Measurements from ENCODE around the gene ASAP2. TPM values are rescaled to one million over a fixed set of nuclear protein-coding genes. Genes with fewer than 3 reads are reported as not detected.

Gene ASAP2
- total RNA-seq, 1 donor from 2014 or later = 10.0 TPM

GRCh38 chr2:9168821-9169221 lies 37.8 kb upstream of the ASAP2 start:
- no peak overlapping the region for H3K27ac ChIP-seq (replicated peaks)
- H3K36me3 ChIP-seq = no peaks in the 10 kb centered on the region
- peaks cover 24% of the 10 kb centered on the region for H3K4me1 ChIP-seq
- no peaks in the 10 kb centered on the region for H3K9me3 ChIP-seq (replicated peaks)
- H3K27me3 ChIP-seq (ENCODE audit: low read depth) = no peaks in the 10 kb centered on the region
- TF ChIP-seq CTCF (IDR thresholded peaks at IDR 0.05; ENCODE audit: borderline replicate concordance) = no peak
- DNase-seq = no peak
- intact Hi-C loops (cut with micrococcal nuclease) = no loop called here
- no peak overlapping the region for H3K4me3 ChIP-seq

GRCh38 chr2:9169349-9170107 lies 37.1 kb upstream of the ASAP2 start:
- intact Hi-C loops (cut with micrococcal nuclease) = no loop called here
- no peak for DNase-seq
- TF ChIP-seq CTCF (IDR thresholded peaks at IDR 0.05; ENCODE audit: borderline replicate concordance) = no peak
- Histone ChIP-seq H3K4me1 (peaks cover 24% of the 10 kb centered on the region), H3K36me3 (no peaks in the 10 kb centered on the region), H3K27ac (replicated peaks) (no peak overlapping the region), H3K9me3 (replicated peaks) (no peaks in the 10 kb centered on the region), H3K27me3 (ENCODE audit: low read depth) (no peaks in the 10 kb centered on the region), H3K4me3 (no peak overlapping the region)

GRCh38 chr2:9170458-9171130 lies 36.0 kb upstream of the ASAP2 start:
- Histone ChIP-seq H3K27ac (replicated peaks) (no peak overlapping the region), H3K27me3 (ENCODE audit: low read depth) (no peaks in the 10 kb centered on the region), H3K4me3 (no peak overlapping the region), H3K4me1 (peaks cover 28% of the 10 kb centered on the region), H3K36me3 (no peaks in the 10 kb centered on the region), H3K9me3 (replicated peaks) (no peaks in the 10 kb centered on the region)
- DNase-seq = no peak
- TF ChIP-seq CTCF (IDR thresholded peaks at IDR 0.05; ENCODE audit: borderline replicate concordance) = no peak
- intact Hi-C loops (cut with micrococcal nuclease) = no loop called here

GRCh38 chr2:9174771-9175437 lies 31.7 kb upstream of the ASAP2 start:
- no peak for DNase-seq
- H3K4me1 ChIP-seq = peaks cover 25% of the 10 kb centered on the region
- no peaks in the 10 kb centered on the region for H3K27me3 ChIP-seq (ENCODE audit: low read depth)
- H3K4me3 ChIP-seq = no peak overlapping the region
- no peaks in the 10 kb centered on the region for H3K9me3 ChIP-seq (replicated peaks)
- intact Hi-C loops (cut with micrococcal nuclease) = no loop called here
- TF ChIP-seq CTCF (IDR thresholded peaks at IDR 0.05; ENCODE audit: borderline replicate concordance) = no peak
- no peaks in the 10 kb centered on the region for H3K36me3 ChIP-seq
- H3K27ac ChIP-seq (replicated peaks) = peak overlapping the region; percentile 27

GRCh38 chr2:9178110-9178903 lies 28.3 kb upstream of the ASAP2 start:
- Histone ChIP-seq H3K4me1 (peaks cover 34% of the 10 kb centered on the region), H3K9me3 (replicated peaks) (no peaks in the 10 kb centered on the region), H3K36me3 (no peaks in the 10 kb centered on the region), H3K27ac (replicated peaks) (peak overlapping the region; percentile 87), H3K4me3 (no peak overlapping the region), H3K27me3 (ENCODE audit: low read depth) (no peaks in the 10 kb centered on the region)
- intact Hi-C loops (cut with micrococcal nuclease) = no loop called here
- TF ChIP-seq CTCF (IDR thresholded peaks at IDR 0.05; ENCODE audit: borderline replicate concordance) = no peak
- no peak for DNase-seq
